ENCODE results near the gene CACNA1S. TPM values are rescaled to one million over a fixed set of nuclear protein-coding genes. Genes with fewer than 3 reads are reported as not detected.
A peak's percentile ranks its signal among the peaks of the same experiment; 100 is the strongest.

The CACNA1S gene
- total RNA-seq, 4 donors from 2014 or later, result not detected

DNA sequence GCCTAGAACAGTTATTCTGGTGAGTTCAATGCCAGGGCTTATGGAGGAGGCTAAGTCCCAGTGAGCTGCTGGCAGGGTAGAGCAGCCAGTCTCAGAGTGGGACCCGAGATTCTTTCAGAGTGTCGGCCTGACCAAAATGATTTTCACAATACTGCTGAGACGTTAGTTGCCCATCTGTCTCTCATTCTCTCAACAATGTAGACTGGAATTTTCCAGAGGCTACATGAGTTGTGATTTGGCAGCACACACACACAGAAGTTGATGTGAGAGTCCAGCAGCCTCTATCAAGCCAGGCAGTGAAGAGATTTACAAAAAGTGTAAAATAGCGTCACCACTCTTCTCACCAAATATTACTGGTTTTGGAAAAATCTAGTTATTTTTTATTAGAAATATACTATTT lies 21.7 kb downstream of the CACNA1S start:
- no peak overlapping the region for H3K4me3 ChIP-seq
- WGBS, 2 donors (ENCODE audit: low coverage in 1 of 2), result 56 to 61% methylated on average over 2 to 4 of the region's 4 CpGs
- no peaks in the 10 kb centered on the region for H3K27me3 ChIP-seq
- TF ChIP-seq POLR2AphosphoS5 (IDR thresholded peaks at IDR 0.05) (no peak), POLR2A (IDR thresholded peaks at IDR 0.05) (no peak), EP300 (IDR thresholded peaks at IDR 0.05) (no peak)
- TF ChIP-seq, protein P1, sequence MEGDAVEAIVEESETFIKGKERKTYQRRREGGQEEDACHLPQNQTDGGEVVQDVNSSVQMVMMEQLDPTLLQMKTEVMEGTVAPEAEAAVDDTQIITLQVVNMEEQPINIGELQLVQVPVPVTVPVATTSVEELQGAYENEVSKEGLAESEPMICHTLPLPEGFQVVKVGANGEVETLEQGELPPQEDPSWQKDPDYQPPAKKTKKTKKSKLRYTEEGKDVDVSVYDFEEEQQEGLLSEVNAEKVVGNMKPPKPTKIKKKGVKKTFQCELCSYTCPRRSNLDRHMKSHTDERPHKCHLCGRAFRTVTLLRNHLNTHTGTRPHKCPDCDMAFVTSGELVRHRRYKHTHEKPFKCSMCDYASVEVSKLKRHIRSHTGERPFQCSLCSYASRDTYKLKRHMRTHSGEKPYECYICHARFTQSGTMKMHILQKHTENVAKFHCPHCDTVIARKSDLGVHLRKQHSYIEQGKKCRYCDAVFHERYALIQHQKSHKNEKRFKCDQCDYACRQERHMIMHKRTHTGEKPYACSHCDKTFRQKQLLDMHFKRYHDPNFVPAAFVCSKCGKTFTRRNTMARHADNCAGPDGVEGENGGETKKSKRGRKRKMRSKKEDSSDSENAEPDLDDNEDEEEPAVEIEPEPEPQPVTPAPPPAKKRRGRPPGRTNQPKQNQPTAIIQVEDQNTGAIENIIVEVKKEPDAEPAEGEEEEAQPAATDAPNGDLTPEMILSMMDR (IDR thresholded peaks at IDR 0.05), result no peak
- H3K9me3 ChIP-seq, result no peaks in the 10 kb centered on the region
- no peak overlapping the region for H3K27ac ChIP-seq
- no peaks in the 10 kb centered on the region for H3K36me3 ChIP-seq
- no peaks in the 10 kb centered on the region for H3K4me1 ChIP-seq
- no peak for ATAC-seq

DNA sequence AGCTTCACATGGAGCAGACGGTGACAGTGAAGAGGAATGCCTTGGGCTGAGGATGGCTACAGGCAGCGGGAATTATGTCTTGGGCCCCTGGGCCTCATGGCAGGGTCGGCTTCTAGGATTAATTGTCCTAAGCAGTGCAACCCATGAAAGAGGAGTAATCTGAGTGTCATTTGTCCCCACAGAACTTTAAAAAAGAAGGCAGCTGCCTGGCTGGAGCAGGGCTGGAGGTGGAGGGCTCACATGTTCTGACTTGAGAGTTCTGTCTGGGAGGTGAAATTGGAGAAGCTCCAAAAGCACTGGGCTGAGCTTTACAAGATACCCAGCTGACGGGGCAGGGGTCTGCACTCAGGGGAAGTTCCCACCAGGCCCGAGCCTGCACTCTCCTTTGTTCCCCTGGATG lies 22.6 kb downstream of the CACNA1S start:
- TF ChIP-seq, protein P1 (IDR thresholded peaks at IDR 0.05), result no peak
- TF ChIP-seq POLR2A (IDR thresholded peaks at IDR 0.05), result no peak
- Histone ChIP-seq H3K4me1 (no peaks in the 10 kb centered on the region), H3K4me3 (no peak overlapping the region), H3K27me3 (peaks cover 4% of the 10 kb centered on the region), H3K9me3 (no peaks in the 10 kb centered on the region), H3K36me3 (no peaks in the 10 kb centered on the region), H3K27ac (no peak overlapping the region)
- no peak for ATAC-seq
- 83% methylated on average over 5 of the region's 5 CpGs; no CpG with 5 or more reads in 1 of the 2 donors for whole genome bisulfite sequencing, 2 donors (ENCODE audit: low coverage in 1 of 2)

DNA sequence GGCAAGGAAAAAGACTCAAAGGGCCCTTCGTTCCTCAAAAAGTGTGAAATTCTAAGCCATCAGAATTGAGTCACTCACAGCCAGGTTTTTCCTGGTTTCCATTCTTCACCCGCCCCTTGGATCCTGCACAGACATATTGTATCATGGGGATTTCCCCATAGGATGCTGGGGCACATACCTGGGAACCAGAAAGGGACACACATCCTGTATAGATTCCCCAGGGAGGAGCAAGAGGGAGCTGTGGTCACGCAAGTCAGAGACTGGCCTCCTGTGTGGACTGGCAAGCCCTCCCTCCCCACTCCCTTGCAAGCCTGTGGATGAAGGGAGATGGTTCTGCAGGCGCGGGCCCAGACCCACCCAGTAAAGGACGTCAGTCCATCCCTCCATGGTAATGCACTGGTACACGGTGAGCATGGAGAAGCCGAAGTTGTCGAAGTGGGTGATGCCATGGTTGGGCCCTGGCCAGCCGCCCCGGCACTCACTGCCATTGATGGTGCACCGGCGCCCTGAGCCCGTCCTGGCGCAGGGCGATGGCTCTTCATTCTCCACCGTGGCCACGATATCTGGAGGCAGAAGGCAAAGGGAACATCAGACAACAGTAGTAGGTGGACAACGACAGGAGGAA lies 23.2 kb downstream of the CACNA1S start:
- no peak overlapping the region for H3K4me3 ChIP-seq
- TF ChIP-seq POLR2A (IDR thresholded peaks at IDR 0.05) (no peak), POLR2AphosphoS5 (IDR thresholded peaks at IDR 0.05) (no peak), EP300 (IDR thresholded peaks at IDR 0.05) (no peak)
- TF ChIP-seq, protein P1 (IDR thresholded peaks at IDR 0.05), result no peak
- WGBS, 2 donors (ENCODE audit: low coverage in 1 of 2), result 87 to 92% methylated on average over 6 to 9 of the region's 19 CpGs
- H3K4me1 ChIP-seq, result no peaks in the 10 kb centered on the region
- H3K9me3 ChIP-seq, result no peaks in the 10 kb centered on the region
- H3K36me3 ChIP-seq, result no peaks in the 10 kb centered on the region
- peaks cover 4% of the 10 kb centered on the region for H3K27me3 ChIP-seq
- no peak for ATAC-seq
- no peak overlapping the region for H3K27ac ChIP-seq

DNA sequence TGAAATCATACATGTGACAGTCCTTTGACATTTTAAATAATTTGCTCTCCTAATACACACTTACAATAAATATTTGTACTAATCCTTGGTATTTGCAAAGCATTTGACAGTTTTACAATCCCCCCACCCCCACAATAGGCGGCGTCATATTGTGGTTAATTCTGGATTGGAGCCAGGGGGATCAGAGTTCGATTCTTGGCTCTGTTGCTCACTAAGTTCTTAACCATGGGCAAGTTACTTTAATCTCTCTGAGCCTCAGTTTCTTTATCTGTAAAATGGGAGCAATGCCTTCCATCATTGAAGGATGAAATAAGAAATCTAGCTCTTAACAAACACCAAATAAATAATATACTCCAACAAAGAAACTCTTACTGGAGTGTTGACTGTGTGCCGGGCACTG lies 23.8 kb downstream of the CACNA1S start:
- Histone ChIP-seq H3K27me3 (peaks cover 4% of the 10 kb centered on the region), H3K4me3 (no peak overlapping the region), H3K9me3 (no peaks in the 10 kb centered on the region), H3K36me3 (no peaks in the 10 kb centered on the region), H3K4me1 (no peaks in the 10 kb centered on the region), H3K27ac (no peak overlapping the region)
- TF ChIP-seq EP300 (IDR thresholded peaks at IDR 0.05) (no peak), POLR2A (IDR thresholded peaks at IDR 0.05) (no peak), POLR2AphosphoS5 (IDR thresholded peaks at IDR 0.05) (no peak)
- TF ChIP-seq, protein P1 (IDR thresholded peaks at IDR 0.05), result no peak
- ATAC-seq, result no peak
- WGBS, 2 donors (ENCODE audit: low coverage in 1 of 2), result 40 to 67% methylated on average over 1 to 2 of the region's 4 CpGs

DNA sequence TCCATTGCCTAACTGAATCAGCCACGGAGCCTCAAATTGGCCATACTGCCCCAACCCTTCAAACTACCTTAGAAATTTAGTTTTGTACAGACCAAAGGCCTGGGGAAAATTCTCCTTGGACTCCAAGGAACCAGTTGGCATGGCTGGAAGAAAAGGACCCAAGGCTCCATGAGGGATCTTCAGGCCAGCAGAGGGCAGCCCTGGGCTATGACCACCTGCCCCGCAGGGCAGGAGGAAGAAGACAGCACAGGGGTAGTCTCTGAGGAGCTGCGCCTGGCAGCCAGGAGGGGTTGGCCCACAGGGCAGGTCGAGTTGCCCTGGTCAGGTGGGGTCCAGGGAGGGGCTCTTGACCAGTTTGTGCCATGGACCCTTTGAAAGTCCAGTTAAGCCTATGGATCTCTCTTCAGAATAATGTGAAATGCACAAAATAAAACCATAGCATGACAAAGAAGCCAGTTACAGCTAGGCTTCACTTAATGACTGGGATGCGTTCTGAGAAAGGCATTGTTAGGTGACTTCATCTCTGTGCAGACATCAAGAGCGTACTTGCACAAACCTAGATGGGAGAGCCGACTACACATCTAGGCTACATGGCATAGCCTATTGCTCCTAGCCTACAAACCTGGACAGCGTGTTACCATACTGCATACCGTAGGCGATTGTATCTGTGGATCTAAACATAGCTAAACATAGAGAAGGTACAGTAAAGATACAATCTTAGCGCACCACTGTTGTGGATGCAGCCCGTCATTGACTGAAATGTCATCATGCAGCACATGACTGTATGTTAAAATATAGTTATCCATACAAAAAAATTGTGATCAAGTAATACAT lies 26.1 kb downstream of the CACNA1S start:
- Histone ChIP-seq H3K9me3 (no peaks in the 10 kb centered on the region), H3K36me3 (no peaks in the 10 kb centered on the region), H3K27me3 (peaks cover 4% of the 10 kb centered on the region), H3K27ac (no peak overlapping the region), H3K4me3 (no peak overlapping the region), H3K4me1 (no peaks in the 10 kb centered on the region)
- WGBS, 2 donors (ENCODE audit: low coverage in 1 of 2), result 84 to 93% methylated on average over 7 to 10 of the region's 12 CpGs
- ATAC-seq, result peak; percentile 40
- TF ChIP-seq POLR2AphosphoS5 (IDR thresholded peaks at IDR 0.05) (no peak), EP300 (IDR thresholded peaks at IDR 0.05) (no peak), POLR2A (IDR thresholded peaks at IDR 0.05) (no peak)
- TF ChIP-seq, protein P1 (IDR thresholded peaks at IDR 0.05), result peak; percentile 23 to 59 (median 48)

Data from gastroesophageal sphincter (tissue), 4 donors.